HS-27A (cell line): Measurements from ENCODE around the gene CHST3.

Source experiments
- DNase-seq: peaks from one replicate; pipeline ENCODE4 v3.0.0-alpha.2; 2012; ENCODE audit warnings: low read depth, missing footprints

The CHST3 gene

DNA sequence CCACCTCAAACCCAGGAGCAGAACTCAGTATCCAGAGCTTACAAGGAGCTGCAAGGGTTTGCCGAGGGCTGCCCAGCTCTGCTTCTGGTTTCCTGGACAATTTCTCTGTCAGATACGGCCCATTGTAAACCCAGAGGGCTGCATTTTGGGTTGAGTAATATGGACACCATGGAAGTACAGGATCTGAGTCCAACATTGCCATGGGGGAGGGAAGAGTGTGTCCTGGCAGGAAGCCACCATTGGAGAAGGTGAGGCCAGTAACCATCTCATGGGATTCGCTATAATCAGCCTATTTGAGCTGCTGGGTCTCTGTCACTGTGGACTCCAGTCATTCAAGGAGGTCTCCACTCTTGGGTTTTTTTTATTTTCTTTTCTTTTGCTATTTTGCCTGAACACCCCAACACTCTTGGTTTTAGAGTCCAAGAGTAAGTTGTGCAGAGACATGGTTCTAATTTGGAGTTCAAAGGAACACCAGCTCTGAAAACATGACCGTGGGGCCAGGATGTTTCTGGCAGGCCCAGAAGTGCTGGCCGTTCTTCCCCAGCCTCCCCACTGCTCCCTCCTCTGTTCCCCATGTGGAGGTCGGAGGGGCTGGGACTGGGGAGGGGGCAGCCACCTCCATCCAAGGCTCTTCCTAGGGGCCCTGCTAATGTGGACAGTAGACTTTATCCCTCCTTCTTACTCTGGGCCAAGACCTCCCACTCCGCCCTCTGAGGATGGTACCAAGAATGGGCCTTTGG, 46.2 kb downstream of the CHST3 start:
- DNase-seq, result no peak

- no peak for DNase-seq
Observed at GRCh38 chr10:72011016-72011415, 46.8 kb downstream of the CHST3 start.

DNA sequence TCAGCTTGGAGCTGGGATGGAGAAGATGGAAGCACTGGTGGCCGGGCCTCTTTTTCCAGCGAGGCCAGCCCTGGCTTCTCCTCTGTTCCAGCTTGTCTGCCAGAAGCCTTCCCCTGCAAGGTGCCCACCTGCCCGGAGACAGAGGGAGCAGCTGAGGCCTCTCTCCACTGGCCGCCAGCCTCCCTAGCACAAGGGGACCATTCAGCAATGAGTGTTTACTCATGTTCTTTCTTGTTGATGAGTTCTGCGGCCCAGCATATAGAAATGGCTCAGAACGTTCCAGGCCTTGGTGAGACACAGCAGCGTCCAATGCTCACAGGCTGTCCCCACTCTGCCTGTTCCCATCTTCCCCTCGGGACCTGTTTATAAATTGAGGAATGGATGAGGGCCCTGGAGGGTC, 47.3 kb downstream of the CHST3 start:
- DNase-seq, result no peak

DNA sequence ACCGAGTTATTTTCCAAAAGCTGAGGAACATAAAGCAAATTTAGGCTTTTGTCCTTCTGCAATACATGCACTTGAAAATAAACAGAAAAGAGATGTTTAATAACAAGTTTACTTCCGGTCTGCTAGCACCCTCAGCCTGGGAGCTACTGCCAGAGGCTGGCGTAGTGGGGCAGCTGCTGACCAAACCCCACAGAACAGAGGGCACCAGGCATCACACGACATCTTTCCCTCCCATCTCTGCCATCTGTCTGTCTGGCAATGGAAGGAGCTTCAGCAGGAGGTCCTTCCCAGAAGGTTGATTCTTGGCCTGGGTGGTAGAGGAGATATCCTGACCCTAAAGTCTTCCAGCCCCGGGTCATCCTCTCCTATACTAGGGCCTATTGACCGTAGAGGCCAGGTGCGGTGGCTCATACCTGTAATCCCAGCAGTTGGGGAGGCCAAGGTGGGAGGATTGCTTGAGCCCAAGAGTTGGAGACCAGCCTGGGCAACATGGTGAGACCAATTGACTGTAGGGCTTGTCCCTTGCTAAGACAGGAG, 47.8 kb downstream of the CHST3 start:
- no peak for DNase-seq

GRCh38 chr10:72012796-72013195, 48.6 kb downstream of the CHST3 start:
- no peak for DNase-seq

- DNase-seq, result no peak
Observed at GRCh38 chr10:72013202-72013945, 49.2 kb downstream of the CHST3 start.

DNA sequence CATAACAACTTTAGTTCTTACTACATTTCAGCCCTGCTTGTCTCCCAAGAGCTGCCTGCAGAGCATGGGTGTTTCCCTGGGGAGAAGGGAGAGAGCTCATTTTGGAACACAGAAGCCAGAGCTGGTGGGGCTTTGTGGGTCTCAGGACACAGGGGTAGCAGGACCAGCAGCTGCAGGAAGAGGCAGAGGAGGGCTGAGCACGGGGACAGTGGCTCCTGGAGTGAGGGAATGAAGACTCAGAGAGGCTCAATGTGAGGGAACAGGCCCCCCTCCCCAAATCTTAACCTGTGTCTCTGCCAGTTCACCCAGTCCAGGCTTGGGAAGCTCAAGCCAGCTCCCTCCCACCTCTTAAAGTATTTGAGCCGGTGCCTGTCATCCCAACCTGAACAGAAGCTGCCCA, 50.0 kb downstream of the CHST3 start:
- no peak for DNase-seq

DNA sequence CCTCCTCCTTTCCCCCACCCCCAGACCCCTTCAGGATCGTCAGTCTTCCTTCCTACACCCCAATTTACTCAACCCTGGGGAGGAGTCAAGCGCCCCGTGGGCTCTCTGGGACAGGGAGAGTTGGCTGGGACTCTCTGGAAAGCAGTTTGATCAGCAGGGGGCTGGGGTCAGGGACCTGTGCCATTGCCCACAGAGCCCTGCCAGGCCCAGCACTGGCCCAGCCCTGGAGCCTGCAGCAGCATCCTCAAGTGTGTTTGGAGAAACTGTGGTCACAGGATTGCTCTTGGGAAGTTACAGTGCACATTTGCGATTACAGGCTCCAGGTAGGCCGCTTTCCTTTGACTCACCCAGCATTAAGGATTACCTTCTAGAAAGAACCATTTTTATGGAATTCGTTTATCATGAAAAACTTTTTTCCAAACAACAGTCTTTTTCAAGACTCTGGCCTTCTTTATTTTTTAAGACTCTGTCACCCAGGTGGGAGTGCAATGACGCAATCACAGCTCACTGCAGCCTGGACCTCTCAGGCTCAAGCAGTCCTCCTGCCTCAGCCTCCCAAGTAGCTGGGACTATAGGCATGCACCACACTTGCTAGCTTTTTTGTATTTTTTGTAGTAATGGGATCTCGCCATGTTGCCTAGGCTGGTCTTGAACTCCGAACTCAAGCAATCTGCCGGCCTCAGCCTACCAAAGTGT, 50.7 kb downstream of the CHST3 start:
- no peak for DNase-seq

DNA sequence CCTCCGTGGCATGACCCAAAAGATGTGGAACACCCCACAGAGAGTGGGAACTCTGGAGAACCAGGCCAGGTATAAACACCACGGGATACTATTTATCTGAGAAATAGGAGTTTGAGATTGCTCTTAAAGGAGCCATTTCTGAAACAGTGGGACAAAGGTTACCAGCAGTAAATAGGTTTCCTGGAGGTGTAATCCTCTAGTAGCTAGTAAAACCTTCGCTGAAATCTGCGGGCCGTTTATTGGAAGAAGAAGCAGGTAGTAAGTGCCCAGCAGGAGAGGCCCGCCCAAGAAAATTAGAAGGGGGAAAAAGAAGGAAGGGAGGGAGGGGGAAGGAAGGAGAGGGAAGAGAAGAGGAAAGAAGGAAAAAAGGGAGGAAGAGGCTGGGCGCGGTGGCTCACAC, 51.6 kb downstream of the CHST3 start:
- no peak for DNase-seq

GRCh38 chr10:72016608-72017300, 52.6 kb downstream of the CHST3 start:
- no peak for DNase-seq

DNA sequence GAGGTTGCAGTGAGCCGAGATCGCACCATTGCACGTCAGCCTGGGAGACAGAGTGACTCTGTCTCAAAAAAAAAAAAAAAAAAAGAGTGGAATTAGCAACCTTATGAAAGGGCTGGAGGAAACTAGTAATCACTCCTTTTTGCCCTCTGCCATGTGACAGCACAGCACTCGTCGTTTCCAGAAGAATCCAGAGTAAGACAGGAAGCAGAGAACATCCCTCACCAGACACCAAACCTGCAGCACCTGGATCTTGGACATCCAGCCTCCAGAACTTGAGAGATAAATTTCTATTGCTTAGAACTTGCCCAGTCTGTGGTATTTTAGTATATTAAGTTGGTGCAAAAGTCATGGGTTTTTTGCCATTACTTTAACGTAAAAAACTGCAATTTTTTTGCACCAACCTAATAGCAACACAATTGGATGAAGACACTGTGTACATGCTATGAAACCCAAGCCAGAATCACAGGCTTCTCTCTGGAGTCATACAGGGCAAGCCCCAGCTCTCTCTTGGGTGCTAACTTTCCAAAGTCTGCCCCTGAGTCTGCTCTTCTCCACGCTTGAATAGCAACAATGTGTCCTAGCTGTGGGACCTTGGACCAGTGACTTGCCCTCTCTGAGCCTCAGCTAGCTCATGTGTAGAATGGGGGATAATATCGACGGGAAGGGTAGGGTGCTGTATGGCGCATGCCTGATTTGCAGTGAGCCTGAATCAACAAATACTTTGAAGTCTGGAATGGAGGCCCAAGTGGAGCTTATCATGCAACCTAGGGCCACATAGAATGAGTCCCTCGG, 55.1 kb downstream of the CHST3 start:
- no peak for DNase-seq

GRCh38 chr10:72020914-72021809, 57.0 kb downstream of the CHST3 start:
- no peak for DNase-seq

- no peak for DNase-seq
Observed at GRCh38 chr10:72022228-72022627, 58.0 kb downstream of the CHST3 start.

DNA sequence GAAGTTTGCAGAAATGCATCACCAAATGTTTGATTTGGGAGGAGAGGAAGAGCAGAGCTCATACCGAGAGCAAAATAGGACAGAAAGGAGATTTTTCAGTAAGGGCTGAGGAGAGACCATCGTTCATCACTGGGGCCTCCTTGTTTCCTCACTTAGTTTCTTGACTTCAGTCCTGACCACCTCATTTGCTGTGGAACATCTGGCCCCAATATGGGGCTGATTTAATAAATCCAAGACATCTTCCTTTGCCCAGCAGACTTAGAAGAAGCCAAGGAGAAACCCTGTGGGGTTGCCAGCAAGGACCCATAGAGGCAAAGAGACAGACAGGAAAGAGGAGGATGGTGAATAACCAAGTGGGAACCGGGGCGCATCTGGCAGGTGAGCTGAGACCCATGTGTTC, 60.4 kb downstream of the CHST3 start:
- no peak for DNase-seq

DNA sequence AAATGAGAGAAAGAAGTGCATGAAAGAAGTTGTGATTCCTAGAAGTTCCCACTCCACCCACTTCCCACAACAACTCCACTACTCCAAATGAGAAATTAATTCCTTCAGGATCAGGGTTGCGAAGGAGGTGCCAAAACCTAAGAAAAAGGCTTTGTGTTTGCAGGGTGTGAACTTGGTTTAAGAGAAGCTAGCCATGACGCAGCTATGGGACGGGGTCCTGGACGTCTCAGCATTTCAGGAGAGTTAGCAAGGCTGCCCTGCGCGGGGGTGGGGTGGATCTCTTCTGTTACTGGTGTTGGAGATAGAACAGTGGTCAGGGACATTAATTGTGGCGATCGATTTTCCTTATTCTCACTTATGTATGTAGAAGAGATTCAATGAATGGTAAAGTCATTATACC, 61.2 kb downstream of the CHST3 start:
- DNase-seq, result no peak

GRCh38 chr10:72025832-72026231, 61.6 kb downstream of the CHST3 start:
- no peak for DNase-seq

GRCh38 chr10:72026278-72027111, 62.3 kb downstream of the CHST3 start:
- no peak for DNase-seq

DNA sequence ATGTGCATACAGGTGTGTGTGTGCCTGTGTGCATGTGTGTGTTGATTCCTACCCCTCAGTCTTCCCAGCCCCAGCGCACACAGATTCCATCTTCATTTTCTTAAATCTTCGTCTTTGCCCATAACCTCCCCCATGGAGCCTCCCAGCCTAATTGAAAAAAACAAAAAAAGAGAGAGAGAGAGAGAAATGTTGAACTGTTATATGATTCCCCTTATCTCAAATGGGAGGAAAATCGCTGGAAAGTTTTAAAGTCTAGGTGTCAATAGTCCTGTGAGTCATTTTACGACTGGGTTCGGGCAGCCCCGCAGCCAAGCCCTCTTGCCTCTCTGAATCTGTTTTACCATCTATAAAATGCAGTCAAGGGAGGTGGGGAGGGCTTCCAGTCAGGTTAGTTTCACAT, 63.3 kb downstream of the CHST3 start:
- peak; percentile 17 for DNase-seq

GRCh38 chr10:72029414-72029813, 65.2 kb downstream of the CHST3 start:
- DNase-seq, result no peak
